ENCODE data around the gene SARS1. TPM values are rescaled to one million over a fixed set of nuclear protein-coding genes. Genes with fewer than 3 reads are reported as not detected.

The SARS1 gene
- total RNA-seq, 1 experiment from 2014 or later: 129 TPM

DNA sequence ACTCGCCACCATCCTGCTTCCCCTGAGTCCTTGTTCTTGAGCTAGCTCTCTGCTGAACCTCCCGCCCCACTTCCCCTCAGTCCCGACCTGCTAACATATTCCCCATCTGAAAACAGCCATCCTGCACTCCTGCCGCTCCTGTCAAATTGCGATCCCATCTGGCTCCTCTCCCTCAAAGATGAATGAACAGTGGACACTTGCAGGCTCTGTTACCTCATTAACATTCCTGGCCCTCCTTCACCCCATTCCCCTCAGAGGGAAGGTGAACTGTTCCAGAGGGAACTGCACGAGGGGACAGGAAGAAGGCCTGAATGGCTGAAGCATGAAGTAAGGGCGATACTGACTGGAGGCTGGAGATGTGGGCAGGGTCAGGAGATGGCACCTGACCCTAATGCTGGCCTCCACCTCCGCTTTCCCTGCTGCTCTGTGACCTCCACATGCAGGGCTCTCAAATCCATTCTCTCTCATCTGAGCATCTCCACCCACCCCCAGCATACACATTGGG is 28.2 kb downstream of the SARS1 start:
- no peak for TF ChIP-seq CTCF (IDR thresholded peaks at IDR 0.05; ENCODE audit: unreplicated experiment)
- TSS peak; percentile 19 for BruUV-seq (replicated peaks)
- CTCF ChIA-PET: no interaction called here
- intact Hi-C loops (cut with micrococcal nuclease; ENCODE audit: unreplicated experiment): no loop called here
- no peak overlapping the region for H3K4me3 Mint-ChIP-seq (ENCODE audit: low read depth, unreplicated experiment)
- peaks cover 60% of the 10 kb centered on the region for H3K36me3 Mint-ChIP-seq (ENCODE audit: insufficient read depth, unreplicated experiment)
- H3K27me3 Mint-ChIP-seq (ENCODE audit: unreplicated experiment): peaks cover 23% of the 10 kb centered on the region
- no peaks in the 10 kb centered on the region for H3K9me3 Mint-ChIP-seq (ENCODE audit: low read depth, unreplicated experiment)
- no peak for DNase-seq
- H3K27ac Mint-ChIP-seq (ENCODE audit: unreplicated experiment): peak overlapping the region; percentile 66
- H3K4me1 Mint-ChIP-seq (ENCODE audit: low read depth, unreplicated experiment): peaks cover 7% of the 10 kb centered on the region

GRCh38 chr1:109242387-109242786 is 28.7 kb downstream of the SARS1 start:
- no peak for DNase-seq
- BruUV-seq (replicated peaks): no TSS peak
- H3K9me3 Mint-ChIP-seq (ENCODE audit: low read depth, unreplicated experiment): no peaks in the 10 kb centered on the region
- peaks cover 26% of the 10 kb centered on the region for H3K27me3 Mint-ChIP-seq (ENCODE audit: unreplicated experiment)
- H3K4me3 Mint-ChIP-seq (ENCODE audit: low read depth, unreplicated experiment): no peak overlapping the region
- H3K27ac Mint-ChIP-seq (ENCODE audit: unreplicated experiment): peak overlapping the region; percentile 66
- peaks cover 55% of the 10 kb centered on the region for H3K36me3 Mint-ChIP-seq (ENCODE audit: insufficient read depth, unreplicated experiment)
- TF ChIP-seq CTCF (IDR thresholded peaks at IDR 0.05; ENCODE audit: unreplicated experiment): no peak
- H3K4me1 Mint-ChIP-seq (ENCODE audit: low read depth, unreplicated experiment): peaks cover 7% of the 10 kb centered on the region
- intact Hi-C loops (cut with micrococcal nuclease; ENCODE audit: unreplicated experiment): no loop called here
- CTCF ChIA-PET: no interaction called here

DNA sequence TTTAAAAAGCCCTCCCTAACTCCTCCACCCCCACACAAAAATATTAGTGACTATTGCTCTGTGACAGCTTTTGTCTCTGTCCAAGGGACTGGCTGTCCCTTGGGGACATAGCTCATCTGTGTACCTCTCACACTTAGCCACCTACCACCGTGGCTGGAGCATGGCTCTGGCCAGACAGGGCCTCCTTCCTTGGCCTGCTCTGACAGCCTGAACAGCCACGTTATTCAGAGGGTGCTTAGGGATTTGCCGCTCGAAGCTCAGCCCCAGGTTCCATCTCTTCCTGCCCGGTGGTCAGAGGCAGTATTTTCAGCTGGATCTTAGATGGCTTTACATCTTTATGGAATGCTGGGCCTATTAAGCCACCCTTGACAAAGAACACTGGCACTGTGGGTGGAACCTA is 29.5 kb downstream of the SARS1 start:
- intact Hi-C loops (cut with micrococcal nuclease; ENCODE audit: unreplicated experiment): no loop called here
- Mint-ChIP-seq H3K4me1 (ENCODE audit: low read depth, unreplicated experiment) (peaks cover 7% of the 10 kb centered on the region), H3K27ac (ENCODE audit: unreplicated experiment) (no peak overlapping the region), H3K9me3 (ENCODE audit: low read depth, unreplicated experiment) (no peaks in the 10 kb centered on the region), H3K36me3 (ENCODE audit: insufficient read depth, unreplicated experiment) (peaks cover 47% of the 10 kb centered on the region), H3K4me3 (ENCODE audit: low read depth, unreplicated experiment) (no peak overlapping the region), H3K27me3 (ENCODE audit: unreplicated experiment) (peaks cover 26% of the 10 kb centered on the region)
- no peak for DNase-seq
- no peak for TF ChIP-seq CTCF (IDR thresholded peaks at IDR 0.05; ENCODE audit: unreplicated experiment)
- CTCF ChIA-PET: no interaction called here
- BruUV-seq (replicated peaks): no TSS peak

GRCh38 chr1:109243860-109244552 is 30.3 kb downstream of the SARS1 start:
- Mint-ChIP-seq H3K27me3 (ENCODE audit: unreplicated experiment) (peaks cover 26% of the 10 kb centered on the region), H3K27ac (ENCODE audit: unreplicated experiment) (no peak overlapping the region), H3K9me3 (ENCODE audit: low read depth, unreplicated experiment) (no peaks in the 10 kb centered on the region), H3K4me3 (ENCODE audit: low read depth, unreplicated experiment) (no peak overlapping the region), H3K4me1 (ENCODE audit: low read depth, unreplicated experiment) (peaks cover 7% of the 10 kb centered on the region), H3K36me3 (ENCODE audit: insufficient read depth, unreplicated experiment) (peaks cover 40% of the 10 kb centered on the region)
- no TSS peak for BruUV-seq (replicated peaks)
- DNase-seq: no peak
- intact Hi-C loops (cut with micrococcal nuclease; ENCODE audit: unreplicated experiment): no loop called here
- CTCF ChIA-PET: interaction anchor here (0.7 kb wide), 1 partner anchor 1197 kb away, joined by 3 read pairs; no protein-coding TSS in a partner anchor
- no peak for TF ChIP-seq CTCF (IDR thresholded peaks at IDR 0.05; ENCODE audit: unreplicated experiment)
